K562 (cell line): Measurements from ENCODE around the gene VPS41. TPM values are rescaled to one million over a fixed set of nuclear protein-coding genes. Genes with fewer than 3 reads are reported as not detected.

Experiments
- ATAC-seq: fragments of 200-7000 bp; cut with Tn5 transposase; 3 replicates; pipeline ENCODE4 v1.9.1; 2020; ENCODE audit warnings: moderate library complexity
- BruUV-seq: library from RNA; stranded (reverse); fragments of 400-500 nt; replicated peaks from 2 replicates; lab custom pipeline; 2021; lab: Mats Ljungman, UMichigan
- CTCF ChIA-PET: fragments of 300-600 bp; formaldehyde crosslinking; extraction: SDS; loops from one replicate; lab custom pipeline; 2021; ENCODE audit warnings: low intra/inter-chr PET ratio; lab: Yijun Ruan, JAX
- POLR2A ChIA-PET: fragments of 300-600, 350-650 bp; sonication (Branson Sonifier 250); formaldehyde crosslinking; extraction: SDS; loops from one replicate; lab custom pipeline; 2021; ENCODE audit warnings: antibody characterized with exemption, inconsistent platforms; lab: Yijun Ruan, JAX
- DNase-seq, 4 experiments: peaks; one replicate each; pipeline versions ENCODE4 v3.0.0 to v3.0.0-alpha.2; 2011 to 2018; ENCODE audit warnings: low spot score in 3 of 4, mixed read lengths in 3 of 4; ENCODE audit errors: extremely low read depth in 1 of 4
- FAIRE-seq: peaks from 2 replicates; lab custom pipeline; 2011; peaks lifted over from hg19 to GRCh38; lab: Jason Lieb, UNC
- H2AFZ ChIP-seq: 2 replicates; pipeline ENCODE4 v1.6.0; 2011; ENCODE audit warnings: low read depth, low read length, control low read depth, inconsistent platforms
- H3K27ac ChIP-seq: fragments of 200-600 bp; 3 replicates; pipeline ENCODE4 v1.8.0; 2011; ENCODE audit warnings: low read depth, mild to moderate bottlenecking, control low read depth, inconsistent platforms, low read length, moderate library complexity, mixed read lengths; ENCODE audit errors: extremely low read depth
- H3K27me3 ChIP-seq, 2 experiments: fragments of 300-600 bp in 1 of 2; 2 replicates in 1 of 2; 3 replicates in 1 of 2; pipeline versions ENCODE4 v1.6.0 to v1.8.0; 2011; ENCODE audit warnings: inconsistent platforms in 2 of 2, low read length in 2 of 2, mild to moderate bottlenecking in 1 of 2, mixed read lengths in 1 of 2, moderate library complexity in 1 of 2; ENCODE audit not compliant: control insufficient read depth in 2 of 2, insufficient read depth in 2 of 2
- H3K36me3 ChIP-seq: fragments of 300-600 bp; 3 replicates; pipeline ENCODE4 v1.8.0; 2011; ENCODE audit warnings: mild to moderate bottlenecking, low read length, inconsistent platforms; ENCODE audit not compliant: control insufficient read depth, insufficient read depth
- H3K4me1 ChIP-seq, 2 experiments: fragments of 200-600 bp in 1 of 2; replicated peaks in 1 of 2; 2 replicates in 1 of 2; 3 replicates in 1 of 2; pipeline versions ENCODE4 v1.5.1 to v1.8.0; 2011; ENCODE audit warnings: inconsistent platforms in 2 of 2, low read length in 2 of 2, mild to moderate bottlenecking in 1 of 2, mixed read lengths in 1 of 2, moderate library complexity in 1 of 2; ENCODE audit not compliant: control insufficient read depth in 2 of 2, insufficient read depth in 2 of 2
- H3K4me2 ChIP-seq: 2 replicates; pipeline ENCODE4 v1.6.1; 2011; ENCODE audit warnings: low read length, control low read depth, inconsistent platforms, mixed read lengths; ENCODE audit not compliant: insufficient read depth
- H3K4me3 ChIP-seq: fragments of 200-600 bp; sonication (generic), shearing (Covaris generic); 2 replicates; pipeline ENCODE4 v1.5.1; 2016; ENCODE audit warnings: control low read depth, inconsistent platforms
- H3K79me2 ChIP-seq: fragments of 200-600 bp; 3 replicates; pipeline ENCODE4 v1.8.0; 2011; ENCODE audit warnings: low read length, inconsistent platforms; ENCODE audit not compliant: control insufficient read depth, insufficient read depth
- H3K9ac ChIP-seq, 2 experiments: 2 replicates each; pipeline versions ENCODE4 v1.6.0 to v1.6.1; 2011; ENCODE audit warnings: low read depth in 2 of 2, low read length in 2 of 2, control low read depth in 1 of 2, inconsistent platforms in 1 of 2, mild to moderate bottlenecking in 1 of 2, mixed read lengths in 1 of 2; ENCODE audit not compliant: insufficient read depth in 1 of 2
- H3K9me1 ChIP-seq: one replicate; pipeline ENCODE4 v1.6.0; 2011; ENCODE audit warnings: inconsistent platforms, mild to moderate bottlenecking, low read length, moderate library complexity; ENCODE audit not compliant: control insufficient read depth, insufficient read depth
- H3K9me3 ChIP-seq: replicated peaks from 2 replicates; pipeline ENCODE4 v1.5.1; 2011; ENCODE audit warnings: low read depth, low read length, inconsistent platforms; ENCODE audit not compliant: control insufficient read depth, insufficient read depth
- H4K20me1 ChIP-seq: replicated peaks from 2 replicates; pipeline ENCODE4 v1.6.1; 2011; ENCODE audit warnings: low read length, inconsistent platforms, mixed read lengths; ENCODE audit not compliant: control insufficient read depth, insufficient read depth
- ASH1L ChIP-seq: fragments of 450-650 bp; IDR thresholded peaks from 2 replicates; pipeline ENCODE4 v1.6.1; 2018; ENCODE audit warnings: borderline replicate concordance, mild to moderate bottlenecking, low read depth; ENCODE audit not compliant: partially characterized antibody
- GATA2 ChIP-seq: sonication (generic); formaldehyde crosslinking; IDR thresholded peaks from 2 replicates; pipeline ENCODE4 v1.4.0; 2020; ENCODE audit warnings: mild to moderate bottlenecking, missing genetic modification reagents
- HIVEP1 ChIP-seq: fragments of 250-450 bp; sonication (Bioruptor Pico); IDR thresholded peaks from 2 replicates; pipeline ENCODE4 v1.4.0; 2020; ENCODE audit warnings: mild to moderate bottlenecking
- IFI16 ChIP-seq: fragments of 250-450 bp; sonication (Bioruptor Pico); IDR thresholded peaks from 2 replicates; pipeline ENCODE4 v2.1.2; 2022; ENCODE audit warnings: mild to moderate bottlenecking, inconsistent platforms
- WGBS: fragments of 100-300 bp; shearing (Covaris generic); methylation state at CpG from one replicate; pipeline ENCODE4 v1.1.6; 2016; ENCODE audit warnings: low coverage, mixed read lengths; ENCODE audit not compliant: insufficient coverage; ENCODE audit errors: missing lambda C conversion rate; 5-methylcytosine and 5-hydroxymethylcytosine counted together
- in situ Hi-C: fragments of 300-500 bp; cut with MboI; formaldehyde crosslinking; loops from 4 replicates; pipeline ENCODE4 v1.15.0; 2018; ENCODE audit warnings: inconsistent platforms, mixed read lengths
- intact Hi-C: fragments of 100-400 bp; cut with micrococcal nuclease; formaldehyde crosslinking; loops from 2 replicates; pipeline ENCODE4 v1.14.2; 2022
- polyA plus RNA-seq, 8 experiments: library from polyadenylated mRNA; depleted of rRNA in 4 of 8; stranded (reverse) in 5 of 8; unstranded in 3 of 8; fragments of >200 nt; fragmentation: Nextera tagmentation in 2 of 8; fragmentation: Illumina TruSeq in 1 of 8; extraction: Ambion mirVana in 2 of 8; extraction: Trizol in 1 of 8; gene quantifications; 2 replicates each; pipeline versions ENCODE4 v1.2.1 to v1.2.3, GENCODE V29; 2011 to 2014; ENCODE audit warnings: inconsistent platforms in 1 of 8, missing spikeins in 1 of 8
- total RNA-seq, 7 experiments: library from RNA; depleted of rRNA in 6 of 7; stranded (reverse); fragments of >200 nt in 6 of 7; fragmentation: Illumina TruSeq in 2 of 7; extraction: Trizol in 2 of 7; gene quantifications; 2 replicates each; pipeline versions ENCODE4 v1.2.1 to v1.2.3, GENCODE V29; 2011 to 2021; ENCODE audit warnings: low replicate concordance in 1 of 7
- TF ChIP-seq, protein P1 (sequence below): sonication (generic); formaldehyde crosslinking; IDR thresholded peaks from 2 replicates; pipeline ENCODE4 v1.8.0; 2022; ENCODE audit warnings: missing genetic modification reagents, mild to moderate bottlenecking, borderline replicate concordance

Gene VPS41
- total and polyA plus RNA-seq, 9 of the 15 experiments (the other 6 are each of a cell fraction or from before 2014, with no cell fraction given), result 17.7 to 46.8 (median 32.1) TPM

DNA sequence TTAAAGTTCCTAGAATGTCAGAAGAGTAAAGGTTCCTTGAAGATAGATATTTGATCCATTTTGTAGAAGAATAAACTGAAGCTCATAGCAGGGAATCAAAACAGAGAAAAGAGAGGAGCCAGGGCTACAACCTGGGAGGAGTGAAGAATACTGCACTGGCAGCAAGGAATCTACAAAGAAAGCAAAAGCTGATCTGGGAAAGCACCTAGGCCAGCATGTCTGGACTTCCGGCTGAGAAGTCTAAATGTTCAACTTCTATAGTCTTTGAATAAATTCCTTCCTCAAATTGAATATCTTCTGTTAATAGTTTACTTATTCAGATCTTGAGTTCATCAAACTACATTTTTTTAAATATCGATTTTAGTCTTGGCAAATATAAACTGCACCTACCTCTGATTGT, 78.2 kb downstream of the VPS41 start (continued):
- TF ChIP-seq, protein P1, sequence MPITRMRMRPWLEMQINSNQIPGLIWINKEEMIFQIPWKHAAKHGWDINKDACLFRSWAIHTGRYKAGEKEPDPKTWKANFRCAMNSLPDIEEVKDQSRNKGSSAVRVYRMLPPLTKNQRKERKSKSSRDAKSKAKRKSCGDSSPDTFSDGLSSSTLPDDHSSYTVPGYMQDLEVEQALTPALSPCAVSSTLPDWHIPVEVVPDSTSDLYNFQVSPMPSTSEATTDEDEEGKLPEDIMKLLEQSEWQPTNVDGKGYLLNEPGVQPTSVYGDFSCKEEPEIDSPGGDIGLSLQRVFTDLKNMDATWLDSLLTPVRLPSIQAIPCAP (CRISPR knock-in tag), result no peak
- TF ChIP-seq IFI16 (CRISPR knock-in tag) (no peak), GATA2 (no peak), HIVEP1 (CRISPR knock-in tag) (no peak)

DNA sequence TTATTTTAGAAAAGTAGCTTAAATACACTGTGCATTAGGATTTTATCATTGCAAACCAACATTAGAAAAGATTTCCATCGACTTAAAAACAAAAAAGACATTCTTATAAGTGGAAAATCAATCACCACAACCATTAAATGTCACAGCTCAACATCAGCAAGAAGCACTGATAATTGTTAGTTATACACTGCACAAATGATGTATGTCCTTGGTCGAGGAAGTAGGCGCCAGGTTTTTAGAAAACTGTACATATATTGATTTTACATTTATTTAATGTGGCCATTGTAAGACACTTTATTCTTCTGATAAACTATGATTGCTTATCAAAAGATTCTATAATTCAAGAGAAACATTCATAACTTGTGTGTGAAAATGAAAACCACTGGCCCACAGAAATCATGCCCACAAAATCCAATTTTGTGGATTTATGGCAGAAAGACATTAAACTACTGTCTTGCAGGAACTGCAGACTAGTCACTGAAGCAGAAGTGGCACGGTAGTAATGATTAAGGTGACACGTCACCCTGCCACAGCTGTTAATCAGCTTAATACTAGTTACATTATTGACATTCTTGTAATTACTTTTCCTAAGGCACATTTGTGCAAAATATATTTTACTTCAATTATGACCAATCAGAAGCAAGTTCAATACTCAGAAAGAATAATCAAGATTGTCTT, 79.4 kb downstream of the VPS41 start:
- Histone ChIP-seq H3K4me1 (no peaks in the 10 kb centered on the region; a peak in 2 of 5 replicates), H4K20me1 (no peaks in the 10 kb centered on the region)
- peak; percentile 54 for FAIRE-seq
- in situ Hi-C loops, result no loop called here
- CTCF ChIA-PET, result interaction anchor here (0.6 kb wide), 1 partner anchor 1503 kb away, joined by 4 read pairs; no protein-coding TSS in a partner anchor
- TF ChIP-seq ASH1L, result no peak
- TF ChIP-seq, all 486 proteins: peak for 0
- H3K36me3 ChIP-seq, result no peaks in the 10 kb centered on the region
- no peak overlapping the region for H3K4me3 ChIP-seq
- no peaks in the 10 kb centered on the region for H3K9me3 ChIP-seq
- H3K9me1 ChIP-seq, result no peaks in the 10 kb centered on the region
- BruUV-seq, result no TSS peak
- intact Hi-C loops, result no loop called here
- no peak overlapping the region for H3K4me2 ChIP-seq
- no peak overlapping the region for H2AFZ ChIP-seq
- no peak for DNase-seq
- WGBS, result 70% methylated on average over 5 of the region's 5 CpGs
- H3K79me2 ChIP-seq, result no peaks in the 10 kb centered on the region
- H3K27me3 ChIP-seq, result no peaks in the 10 kb centered on the region
- ATAC-seq, result no peak
- POLR2A ChIA-PET, result interaction anchor here (1.1 kb wide), 1 partner anchor 9 kb away, joined by 4 read pairs; no protein-coding TSS in a partner anchor
- no peak overlapping the region for H3K9ac ChIP-seq
- H3K27ac ChIP-seq, result no peak overlapping the region
